SHP77 (cell line): Measurements from ENCODE around the gene TDRD10.
A peak's percentile ranks its signal among the peaks of the same experiment; 100 is the strongest.

ENCODE experiments used
- DNase-seq, 2 experiments: peaks; one replicate each; lab custom pipeline; 2025; lab: John Stamatoyannopoulos, UW

The TDRD10 gene

GRCh38 chr1:154502066-154502743 lies at the start of gene TDRD10, which contains the start of gene SHE:
Gene TDRD10 (plus strand): TSS chr1:154502219. CDS start chr1:154506904, 4,685 bp downstream.
Gene SHE (minus strand): TSS chr1:154502412. CDS start chr1:154502026, 386 bp downstream.
- DNase-seq, result no peak

GRCh38 chr1:154453161-154453560 lies 48.9 kb upstream of the TDRD10 start:
- no peak for DNase-seq

- no peak for DNase-seq
Measured at GRCh38 chr1:154453574-154454352, 48.3 kb upstream of the TDRD10 start.

GRCh38 chr1:154454386-154455120 lies 47.5 kb upstream of the TDRD10 start:
- no peak for DNase-seq

GRCh38 chr1:154456631-154457030 lies 45.4 kb upstream of the TDRD10 start:
- DNase-seq, result no peak

GRCh38 chr1:154459080-154459479 lies 42.9 kb upstream of the TDRD10 start:
- no peak for DNase-seq

- no peak for DNase-seq
Measured at GRCh38 chr1:154460695-154461260, 41.2 kb upstream of the TDRD10 start.

- no peak for DNase-seq
Measured at GRCh38 chr1:154463512-154463990, 38.5 kb upstream of the TDRD10 start.

- DNase-seq, result no peak
Measured at GRCh38 chr1:154465621-154466195, 36.3 kb upstream of the TDRD10 start.

GRCh38 chr1:154466206-154466605 lies 35.8 kb upstream of the TDRD10 start:
- DNase-seq, result no peak

GRCh38 chr1:154466921-154467417 lies 35.0 kb upstream of the TDRD10 start:
- DNase-seq, result peak in 1 of 2 experiments; percentile 23

- DNase-seq, result no peak
Measured at GRCh38 chr1:154467434-154468102, 34.5 kb upstream of the TDRD10 start.

GRCh38 chr1:154468535-154469250 lies 33.3 kb upstream of the TDRD10 start:
- no peak for DNase-seq

- peak; percentile 21 to 43 for DNase-seq
Measured at GRCh38 chr1:154469844-154470560, 32.0 kb upstream of the TDRD10 start.

- no peak for DNase-seq
Measured at GRCh38 chr1:154471304-154471703, 30.7 kb upstream of the TDRD10 start.

GRCh38 chr1:154474802-154475201 lies 27.2 kb upstream of the TDRD10 start:
- DNase-seq, result no peak

GRCh38 chr1:154476791-154477190 lies 25.2 kb upstream of the TDRD10 start:
- DNase-seq, result no peak

GRCh38 chr1:154478013-154478412 lies 24.0 kb upstream of the TDRD10 start:
- no peak for DNase-seq

- DNase-seq, result no peak
Measured at GRCh38 chr1:154478639-154479038, 23.4 kb upstream of the TDRD10 start.
